ENCODE results near the gene GPR15LG.
"Not testable (repeated sequence)": the region's sequence is repeated elsewhere in the genome, so short reads cannot be mapped to it uniquely, and the experiment has no call there.

The GPR15LG gene

GRCh38 chr10:84173501-84173929 is at the start of gene GPR15LG:
TSS of gene GPR15LG (plus strand) at chr10:84173801. CDS start at chr10:84173852, 51 bp downstream.
- DNase-seq (ENCODE audit: low read depth, low spot score), result no peak
- peak within 1 kb of the TSS; percentile 95 for H3K27ac ChIP-seq

GRCh38 chr10:84125910-84126784 is 47.5 kb upstream of the GPR15LG start:
- DNase-seq (ENCODE audit: low read depth, low spot score), result peak; percentile 16
- H3K27ac ChIP-seq, result peak overlapping the region; percentile 15

DNA sequence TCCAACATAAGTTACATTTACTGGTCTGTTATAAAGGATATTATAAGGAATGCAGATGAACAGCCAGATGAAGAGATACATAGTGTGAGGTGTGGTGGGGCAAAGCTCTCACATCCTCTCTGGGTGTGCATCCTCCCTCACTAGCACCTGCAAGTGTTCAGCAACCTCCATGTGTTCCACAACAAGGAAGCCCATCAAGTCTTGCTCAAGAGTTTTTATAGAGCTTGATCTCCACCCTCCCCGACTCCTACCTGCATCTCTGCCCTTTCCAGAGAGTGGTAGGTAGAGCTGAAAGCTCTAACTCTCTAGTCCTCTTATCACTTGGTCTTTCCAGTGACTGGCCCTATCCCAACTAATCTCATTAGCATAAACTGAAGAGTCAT is 46.8 kb upstream of the GPR15LG start:
- no peak for DNase-seq (ENCODE audit: low read depth, low spot score)

GRCh38 chr10:84135836-84136235 is 37.8 kb upstream of the GPR15LG start:
- H3K27ac ChIP-seq, result no peak overlapping the region
- no peak for DNase-seq (ENCODE audit: low read depth, low spot score)

More for the DNA sequence above, 46.8 kb upstream of the GPR15LG start:
- peak overlapping the region; percentile 15 for H3K27ac ChIP-seq

GRCh38 chr10:84137811-84138210 is 35.8 kb upstream of the GPR15LG start:
- no peak for DNase-seq (ENCODE audit: low read depth, low spot score)
- H3K27ac ChIP-seq, result no peak overlapping the region

- no peak for DNase-seq (ENCODE audit: low read depth, low spot score)
- peak overlapping the region; percentile 95 for H3K27ac ChIP-seq
Measured at GRCh38 chr10:84138478-84139125, 35.0 kb upstream of the GPR15LG start.

DNA sequence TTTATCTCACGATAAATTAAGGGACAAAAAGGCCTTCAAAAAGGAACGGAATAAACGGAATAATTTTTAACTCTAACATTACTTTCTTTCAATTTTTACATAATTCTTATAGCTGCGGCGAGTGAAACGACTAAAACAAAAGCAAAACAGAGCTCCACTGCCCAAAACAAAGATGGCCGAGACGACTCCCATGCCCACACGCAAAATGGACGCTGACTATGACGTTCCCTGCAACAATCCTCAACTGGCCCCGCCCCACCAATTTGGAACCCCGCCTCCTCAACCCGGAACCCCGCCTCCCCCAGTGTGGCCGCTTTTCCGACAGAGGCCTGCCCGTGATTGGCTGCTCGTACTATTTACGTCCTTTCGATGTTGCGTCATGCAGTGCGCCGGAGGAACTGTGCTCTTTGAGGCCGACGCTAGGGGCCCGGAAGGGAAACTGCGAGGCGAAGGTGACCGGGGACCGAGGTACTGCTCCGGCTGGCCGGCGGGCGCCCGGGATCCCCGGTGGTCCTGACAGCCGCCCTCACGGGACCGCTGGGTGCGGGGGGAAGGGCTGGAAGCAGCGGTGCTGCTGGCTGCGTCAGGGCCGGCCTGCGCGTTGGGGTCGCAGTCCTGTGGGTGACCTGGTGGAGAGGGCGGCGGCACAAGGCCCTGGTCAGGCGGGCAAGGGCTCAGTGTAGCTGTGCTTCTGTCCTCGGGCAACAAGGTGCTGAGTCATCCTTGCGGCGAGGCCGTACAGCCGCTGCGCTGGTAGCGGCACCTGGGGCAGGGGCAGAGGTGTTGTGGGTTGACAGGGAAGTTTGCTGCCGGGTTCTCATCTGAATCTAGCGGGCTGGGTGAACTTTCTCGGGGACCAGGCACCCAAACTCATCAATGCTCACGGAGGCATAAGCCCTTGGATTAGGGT is 34.2 kb upstream of the GPR15LG start, which contains the start of gene GHITM:
Gene GHITM (plus strand): TSS at position 384 of the 910 bp plus-strand sequence. CDS start 1,992 bp downstream, outside the sequence.
- DNase-seq (ENCODE audit: low read depth, low spot score), result peak; percentile 89
- H3K27ac ChIP-seq, result peak within 1 kb of the TSS; percentile 95

- no peak for DNase-seq (ENCODE audit: low read depth, low spot score)
- H3K27ac ChIP-seq, result peak overlapping the region; percentile 95
Measured at GRCh38 chr10:84140036-84140379, 33.6 kb upstream of the GPR15LG start.

DNA sequence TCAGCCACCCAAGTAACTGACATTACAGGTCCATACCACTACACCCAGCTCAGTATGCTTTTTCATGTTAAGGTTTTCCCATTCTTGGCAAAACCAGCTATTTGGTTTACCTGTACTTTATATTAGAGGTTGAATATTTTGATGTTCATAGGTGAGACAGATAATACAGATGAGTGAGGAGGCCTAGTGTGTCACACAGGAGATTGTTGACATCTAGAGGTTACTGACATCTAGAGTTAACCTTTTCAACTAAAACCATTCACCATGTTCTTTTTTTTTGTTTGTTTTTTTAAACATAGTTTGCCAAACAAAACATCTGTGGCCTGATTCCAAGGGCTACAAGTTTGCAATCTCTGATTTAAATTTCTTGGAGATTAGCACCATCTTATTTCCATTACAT is 26.3 kb upstream of the GPR15LG start:
- DNase-seq (ENCODE audit: low read depth, low spot score), result no peak
- no peak overlapping the region for H3K27ac ChIP-seq

DNA sequence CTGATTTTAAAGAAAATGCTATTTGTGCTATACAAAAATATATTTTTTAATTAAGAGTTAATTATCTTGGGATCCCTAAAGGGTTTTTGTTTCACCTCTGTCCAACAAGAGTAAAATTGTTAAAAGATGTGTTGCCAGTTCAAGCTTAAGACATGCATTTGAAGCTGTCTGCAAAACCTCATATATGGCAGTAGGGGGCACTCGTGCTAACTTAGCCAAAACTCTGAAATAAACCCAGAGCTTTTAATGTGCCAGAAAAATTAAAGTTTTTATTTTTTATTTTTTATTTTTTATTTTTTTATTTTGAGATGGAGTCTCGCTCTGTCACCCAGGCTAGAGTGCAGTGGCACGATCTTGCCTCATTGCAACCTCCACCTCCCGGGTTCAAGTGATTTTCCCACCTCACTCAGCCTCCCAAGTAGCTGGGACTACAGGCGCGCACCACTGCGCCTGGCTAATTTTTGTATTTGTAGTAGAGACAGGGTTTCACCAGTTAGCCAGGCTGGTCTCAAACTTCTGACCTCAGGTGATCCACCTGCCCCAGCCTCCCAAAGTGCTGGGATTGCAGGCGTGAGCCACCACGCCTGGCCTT is 25.5 kb upstream of the GPR15LG start:
- not testable (repeated sequence) for H3K27ac ChIP-seq; DNase-seq (ENCODE audit: low read depth, low spot score)

DNA sequence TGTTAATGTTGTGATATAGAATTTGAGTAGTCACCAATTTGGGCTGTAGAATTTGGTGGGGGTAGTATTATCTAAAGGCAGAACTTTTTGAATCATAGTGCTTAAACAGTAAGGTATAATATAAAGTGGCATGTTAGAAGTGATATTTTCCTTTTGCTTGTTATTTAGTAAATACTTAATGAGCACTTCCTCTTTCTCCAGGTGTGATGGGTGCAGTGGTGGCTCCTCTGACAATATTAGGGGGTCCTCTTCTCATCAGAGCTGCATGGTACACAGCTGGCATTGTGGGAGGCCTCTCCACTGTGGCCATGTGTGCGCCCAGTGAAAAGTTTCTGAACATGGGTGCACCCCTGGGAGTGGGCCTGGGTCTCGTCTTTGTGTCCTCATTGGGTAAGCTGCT is 23.7 kb upstream of the GPR15LG start:
- H3K27ac ChIP-seq, result no peak overlapping the region
- DNase-seq (ENCODE audit: low read depth, low spot score), result no peak

DNA sequence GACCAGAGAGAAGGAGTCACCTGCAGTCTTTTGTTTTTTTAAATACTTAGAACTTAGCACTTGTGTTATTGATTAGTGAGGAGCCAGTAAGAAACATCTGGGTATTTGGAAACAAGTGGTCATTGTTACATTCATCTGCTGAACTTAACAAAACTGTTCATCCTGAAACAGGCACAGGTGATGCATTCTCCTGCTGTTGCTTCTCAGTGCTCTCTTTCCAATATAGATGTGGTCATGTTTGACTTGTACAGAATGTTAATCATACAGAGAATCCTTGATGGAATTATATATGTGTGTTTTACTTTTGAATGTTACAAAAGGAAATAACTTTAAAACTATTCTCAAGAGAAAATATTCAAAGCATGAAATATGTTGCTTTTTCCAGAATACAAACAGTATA is 20.8 kb upstream of the GPR15LG start:
- no peak overlapping the region for H3K27ac ChIP-seq
- DNase-seq (ENCODE audit: low read depth, low spot score), result no peak

DNA sequence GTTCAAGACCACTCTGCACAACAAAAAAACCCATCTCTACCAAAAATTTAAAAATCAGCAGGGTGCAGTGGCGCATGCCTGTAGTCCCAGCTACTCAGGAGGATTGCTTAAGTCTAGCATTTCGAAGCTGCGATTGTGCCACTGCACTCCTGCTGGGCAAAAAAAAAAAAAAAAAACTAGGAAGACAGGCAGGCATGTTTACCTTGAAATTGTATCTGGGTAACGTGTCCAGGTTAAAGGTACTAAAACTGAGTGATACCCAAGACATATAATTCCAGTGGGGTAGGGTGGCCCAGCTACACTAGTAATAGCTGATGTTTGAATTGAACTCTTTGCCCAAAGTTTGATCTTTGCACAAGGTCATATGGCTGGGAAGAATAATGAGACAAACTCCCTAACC is 18.1 kb upstream of the GPR15LG start:
- H3K27ac ChIP-seq, result no peak overlapping the region
- no peak for DNase-seq (ENCODE audit: low read depth, low spot score)

DNA sequence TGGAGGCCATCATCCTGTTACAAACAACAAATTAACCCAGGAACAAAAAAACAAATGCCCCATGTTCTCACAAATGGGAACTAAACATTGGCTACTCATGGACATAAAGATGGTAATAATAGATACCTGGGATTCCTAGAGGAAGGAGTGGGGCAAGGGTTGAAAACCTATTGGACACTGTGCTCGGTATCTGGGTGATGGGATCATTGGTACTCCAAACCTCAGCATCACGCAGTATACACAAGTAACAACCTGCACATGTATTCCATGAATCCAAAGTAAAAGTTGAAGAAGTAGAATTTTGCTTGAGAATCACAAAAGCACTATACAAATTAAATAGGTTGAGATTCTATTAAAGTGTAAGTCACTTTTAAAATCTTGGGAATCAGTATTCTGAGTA is 17.6 kb upstream of the GPR15LG start:
- no peak for DNase-seq (ENCODE audit: low read depth, low spot score)
- H3K27ac ChIP-seq, result no peak overlapping the region

DNA sequence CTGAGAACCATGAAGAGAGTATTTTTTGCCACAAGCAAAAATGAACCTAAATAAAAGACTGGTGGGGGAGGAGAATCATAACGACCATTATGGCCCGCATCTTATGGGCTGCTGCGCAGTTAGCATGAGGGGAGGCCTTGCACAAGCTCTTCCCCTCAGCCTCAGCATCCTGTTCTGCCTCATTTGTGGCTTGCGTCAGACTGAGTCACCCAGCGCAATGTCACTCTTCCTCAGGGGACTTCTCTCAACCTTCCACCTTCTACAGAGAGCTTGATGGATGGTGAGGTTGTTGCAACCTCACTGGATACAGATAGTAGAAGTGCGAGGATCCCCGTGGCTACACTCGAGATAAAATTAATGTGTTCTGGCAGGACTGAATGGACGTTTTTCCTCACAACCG is 16.8 kb upstream of the GPR15LG start:
- DNase-seq (ENCODE audit: low read depth, low spot score), result no peak
- no peak overlapping the region for H3K27ac ChIP-seq

DNA sequence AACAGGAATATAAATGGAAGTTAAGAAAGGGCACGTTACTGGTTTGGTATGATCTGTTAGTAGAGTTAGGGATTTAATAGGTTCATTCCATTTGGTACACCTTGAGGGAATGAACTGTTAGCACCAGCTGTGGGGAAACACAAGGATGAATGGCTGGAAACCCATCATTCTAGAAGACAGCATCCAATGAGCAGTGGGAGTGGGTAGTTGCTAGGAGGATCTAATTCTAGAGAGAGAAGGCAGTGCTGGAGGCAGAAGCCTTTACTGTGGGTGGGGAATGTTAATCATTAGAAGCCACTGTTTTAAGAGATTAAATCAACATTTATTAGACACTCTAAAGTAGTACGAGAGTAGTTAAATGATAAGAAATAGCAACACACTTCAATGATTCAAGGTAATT is 15.5 kb upstream of the GPR15LG start:
- no peak for DNase-seq (ENCODE audit: low read depth, low spot score)
- H3K27ac ChIP-seq, result no peak overlapping the region

- DNase-seq (ENCODE audit: low read depth, low spot score), result no peak
- H3K27ac ChIP-seq, result no peak overlapping the region
Measured at GRCh38 chr10:84158550-84158949, 15.1 kb upstream of the GPR15LG start.

DNA sequence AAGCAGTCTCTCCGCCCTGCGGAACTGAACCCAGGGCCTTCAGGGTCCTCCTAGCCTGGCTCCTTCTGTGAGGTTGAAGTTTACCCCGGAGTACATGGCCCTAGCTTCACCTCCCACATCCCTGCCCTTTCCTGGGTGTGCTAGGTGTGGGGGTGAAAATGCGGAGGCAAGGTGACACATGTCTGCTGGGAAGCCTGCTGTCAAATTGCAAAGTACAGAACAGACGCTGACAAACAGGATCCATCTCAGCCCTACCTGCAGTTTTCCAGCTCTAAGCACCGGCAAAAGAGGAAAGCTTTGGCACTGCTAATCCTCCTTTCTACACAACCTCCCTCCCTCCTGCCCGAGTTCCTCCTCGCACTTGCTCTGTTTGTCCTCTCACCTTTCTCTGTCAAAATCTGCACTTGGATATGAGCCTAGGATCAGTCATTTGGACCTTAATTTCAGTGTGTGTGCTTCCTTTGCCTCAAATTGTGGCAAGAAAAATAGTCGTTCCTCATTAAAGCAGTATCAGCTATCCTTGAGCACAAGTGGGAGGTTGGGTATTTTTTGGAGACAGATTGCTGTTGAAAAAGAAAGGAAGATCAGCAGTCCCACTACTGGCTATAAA is 14.4 kb upstream of the GPR15LG start:
- H3K27ac ChIP-seq, result no peak overlapping the region
- DNase-seq (ENCODE audit: low read depth, low spot score), result no peak

DNA sequence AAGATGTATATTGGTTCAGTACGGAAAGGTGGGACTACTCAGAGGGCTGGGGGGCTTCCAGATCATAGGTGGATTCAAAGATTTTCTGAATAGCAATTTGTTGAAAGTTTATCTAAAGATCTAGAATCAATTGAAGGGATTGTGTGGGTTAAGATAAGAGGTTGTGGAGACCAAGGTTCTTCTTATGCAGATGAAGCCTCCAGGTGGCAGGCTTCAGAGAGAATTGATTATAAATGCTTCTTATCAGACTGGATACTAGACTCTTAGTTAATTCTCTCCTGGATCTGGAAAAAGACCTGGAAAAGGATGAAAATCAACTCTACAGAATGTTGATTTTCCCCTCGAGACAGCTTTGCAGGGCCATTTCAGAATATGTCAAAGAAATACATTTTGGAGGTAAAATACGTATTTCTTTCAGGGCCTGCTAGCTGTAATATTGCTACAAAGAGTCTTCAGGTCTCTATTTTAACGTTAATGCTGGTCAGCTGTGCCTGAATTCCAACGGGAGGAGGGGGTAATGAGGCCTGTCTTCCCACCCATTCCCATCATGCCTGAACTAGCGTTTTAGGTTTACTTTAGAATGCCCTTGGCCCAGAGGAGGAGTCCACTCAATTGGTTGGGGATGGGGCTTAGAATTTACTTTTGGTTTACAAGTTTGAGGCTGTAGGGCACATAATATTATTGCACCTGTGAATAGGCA is 12.8 kb upstream of the GPR15LG start:
- DNase-seq (ENCODE audit: low read depth, low spot score), result no peak
- H3K27ac ChIP-seq, result no peak overlapping the region
